ENCODE results near the gene C1orf198. TPM values are rescaled to one million over a fixed set of nuclear protein-coding genes. Genes with fewer than 3 reads are reported as not detected.

The C1orf198 gene
- total RNA-seq, 1 donor from 2014 or later = 8.9 TPM

DNA sequence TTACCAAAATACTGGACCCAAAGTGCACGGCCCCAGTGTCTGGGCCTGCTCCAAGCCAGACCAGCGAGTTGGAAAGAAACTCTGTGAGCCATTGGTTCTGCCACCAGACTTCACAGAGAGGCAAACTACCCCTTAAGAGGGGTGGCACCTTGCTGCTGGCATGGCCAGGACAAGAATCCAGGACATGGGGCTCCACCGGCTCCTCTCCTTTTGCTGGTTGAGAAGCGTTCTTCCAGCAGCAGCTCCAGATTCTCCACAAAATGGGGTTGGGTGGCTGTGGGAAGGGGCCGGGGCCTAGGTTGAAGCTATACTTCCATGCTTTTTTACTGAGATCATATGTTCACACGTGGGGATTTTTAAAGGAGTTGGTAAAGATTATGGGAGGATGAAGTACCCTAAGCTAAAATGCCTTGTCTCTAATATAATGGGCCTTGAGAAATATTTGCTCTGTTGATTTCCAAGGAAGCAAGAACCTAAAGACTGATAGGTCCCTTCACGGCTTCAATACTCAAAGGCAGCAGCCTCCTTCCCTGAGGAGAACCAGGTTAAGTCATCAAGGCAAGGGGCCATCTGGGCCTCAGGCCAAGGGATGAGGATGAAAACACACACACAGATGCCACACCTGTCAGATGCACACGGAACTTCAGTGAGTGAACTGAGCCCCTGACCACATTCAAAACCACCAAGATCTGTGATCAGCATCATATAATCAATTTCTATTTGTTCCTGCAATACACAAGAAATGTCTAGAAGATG is 3.1 kb downstream of the C1orf198 start:
- no peak for DNase-seq (ENCODE audit: low spot score)
- intact Hi-C loops (cut with micrococcal nuclease) = loop anchor here (5.0 kb wide), 3 partner anchors 177 to 472 kb away; partner anchors contain the start of genes COG2, EXOC8, FAM89A and SPRTN
- H3K36me3 Mint-ChIP-seq (ENCODE audit: low read depth) = no peaks in the 10 kb centered on the region
- H3K4me3 Mint-ChIP-seq (ENCODE audit: low read depth) = no peak overlapping the region
- H3K4me1 Mint-ChIP-seq (ENCODE audit: low read depth) = peaks cover 30% of the 10 kb centered on the region
- H3K27me3 Mint-ChIP-seq (ENCODE audit: low read depth) = peaks cover 23% of the 10 kb centered on the region
- H3K9me3 Mint-ChIP-seq = no peaks in the 10 kb centered on the region
- H3K27ac Mint-ChIP-seq = no peak overlapping the region

DNA sequence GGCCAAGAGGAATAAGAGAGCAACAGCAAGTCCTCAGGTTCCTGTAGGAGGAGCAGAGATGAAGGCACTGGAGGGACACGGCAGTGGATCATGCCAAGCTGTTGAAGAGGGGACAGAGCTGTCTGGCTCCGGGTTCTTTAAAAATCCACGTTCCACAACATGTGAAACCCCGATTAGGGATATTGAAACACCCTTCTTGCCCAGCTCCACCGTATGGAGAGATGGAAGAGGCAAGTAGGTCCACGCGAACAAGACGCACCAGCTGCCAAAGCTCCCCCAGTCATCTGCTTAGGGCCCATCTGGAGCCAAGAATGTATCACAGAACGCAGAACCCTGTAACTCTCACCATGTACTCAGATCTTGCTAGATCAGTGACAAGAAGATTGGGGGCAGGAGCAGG is 3.9 kb downstream of the C1orf198 start:
- Mint-ChIP-seq H3K27ac (no peak overlapping the region), H3K4me1 (ENCODE audit: low read depth) (peaks cover 30% of the 10 kb centered on the region), H3K27me3 (ENCODE audit: low read depth) (peaks cover 18% of the 10 kb centered on the region), H3K36me3 (ENCODE audit: low read depth) (no peaks in the 10 kb centered on the region), H3K4me3 (ENCODE audit: low read depth) (no peak overlapping the region), H3K9me3 (no peaks in the 10 kb centered on the region)
- DNase-seq (ENCODE audit: low spot score) = no peak
- intact Hi-C loops (cut with micrococcal nuclease) = no loop called here

DNA sequence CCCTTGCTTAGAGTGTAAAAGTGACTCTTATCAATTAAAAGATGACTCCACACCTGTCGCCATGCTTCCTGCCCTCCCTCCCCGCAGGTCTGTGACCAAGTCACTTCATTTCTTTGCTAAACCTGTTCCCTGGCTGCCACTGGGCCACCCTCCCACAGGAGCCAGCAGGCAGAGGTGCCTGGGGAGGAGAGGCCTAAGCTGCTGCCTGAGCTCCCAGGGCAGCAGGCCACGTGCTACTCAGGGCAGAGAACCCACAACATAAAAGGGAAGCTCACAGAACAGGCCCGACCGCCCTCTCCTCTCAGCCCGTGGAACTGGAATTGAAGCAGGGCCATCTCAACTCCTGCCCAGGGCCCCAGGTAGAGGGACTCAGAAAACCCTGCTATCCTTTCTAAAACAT is 4.9 kb downstream of the C1orf198 start:
- Mint-ChIP-seq H3K4me1 (ENCODE audit: low read depth) (peaks cover 30% of the 10 kb centered on the region), H3K27ac (no peak overlapping the region), H3K36me3 (ENCODE audit: low read depth) (no peaks in the 10 kb centered on the region), H3K4me3 (ENCODE audit: low read depth) (no peak overlapping the region), H3K9me3 (no peaks in the 10 kb centered on the region), H3K27me3 (ENCODE audit: low read depth) (peaks cover 16% of the 10 kb centered on the region)
- no peak for DNase-seq (ENCODE audit: low spot score)
- intact Hi-C loops (cut with micrococcal nuclease) = no loop called here

DNA sequence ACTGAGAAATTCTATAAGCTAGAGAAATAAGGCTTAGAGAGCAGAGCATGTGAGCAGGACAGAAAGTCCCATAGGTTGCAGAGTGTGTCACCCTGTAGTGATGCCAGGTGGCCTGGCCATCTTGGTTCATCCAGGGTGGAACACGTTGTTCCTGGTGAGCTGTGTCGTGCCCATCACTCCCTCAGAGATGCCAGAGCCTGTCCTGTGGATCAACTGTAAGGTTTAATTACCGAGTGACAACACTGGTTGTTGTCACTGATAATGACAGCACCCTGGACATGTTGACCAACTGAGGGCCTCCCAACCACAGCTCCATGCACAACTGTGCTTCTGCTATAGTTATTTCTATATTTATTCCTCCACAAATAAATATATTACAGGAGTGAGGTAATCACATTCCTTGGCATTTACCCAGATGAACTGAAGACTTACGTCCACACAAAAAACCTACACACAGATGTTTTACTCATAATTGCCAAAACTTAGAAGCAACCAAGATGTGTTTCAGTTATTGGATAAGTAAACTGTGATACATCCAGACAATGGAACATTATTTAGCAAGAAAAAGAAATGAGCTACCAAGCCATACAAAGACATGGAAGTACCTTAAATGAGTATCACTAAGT is 6.2 kb downstream of the C1orf198 start:
- no peak for DNase-seq (ENCODE audit: low spot score)
- Mint-ChIP-seq H3K36me3 (ENCODE audit: low read depth) (no peaks in the 10 kb centered on the region), H3K4me3 (ENCODE audit: low read depth) (no peak overlapping the region), H3K27me3 (ENCODE audit: low read depth) (peaks cover 10% of the 10 kb centered on the region), H3K4me1 (ENCODE audit: low read depth) (peaks cover 23% of the 10 kb centered on the region), H3K9me3 (no peaks in the 10 kb centered on the region), H3K27ac (no peak overlapping the region)
- intact Hi-C loops (cut with micrococcal nuclease) = no loop called here

DNA sequence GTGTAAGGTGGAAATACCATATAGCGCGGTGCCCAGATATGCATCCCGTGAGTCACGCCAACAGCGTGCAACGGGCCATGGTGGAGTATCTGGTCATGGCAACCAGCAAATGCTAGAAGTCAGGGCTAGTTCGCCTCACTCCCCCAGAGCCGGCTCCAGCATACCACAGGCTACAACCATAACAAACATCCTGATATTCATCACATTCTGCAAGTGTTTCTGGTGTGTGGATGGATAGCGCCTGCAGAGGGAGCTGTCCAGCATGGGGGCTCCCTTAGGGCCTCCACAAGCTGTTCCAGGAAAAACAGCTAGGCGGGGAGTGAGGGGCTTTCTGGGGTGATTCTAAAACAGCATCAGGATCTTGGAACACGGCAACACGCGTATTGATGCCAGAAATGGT is 6.8 kb downstream of the C1orf198 start:
- DNase-seq (ENCODE audit: low spot score) = no peak
- intact Hi-C loops (cut with micrococcal nuclease) = no loop called here
- Mint-ChIP-seq H3K27ac (no peak overlapping the region), H3K4me1 (ENCODE audit: low read depth) (peaks cover 18% of the 10 kb centered on the region), H3K27me3 (ENCODE audit: low read depth) (peaks cover 4% of the 10 kb centered on the region), H3K36me3 (ENCODE audit: low read depth) (no peaks in the 10 kb centered on the region), H3K9me3 (no peaks in the 10 kb centered on the region), H3K4me3 (ENCODE audit: low read depth) (no peak overlapping the region)

DNA sequence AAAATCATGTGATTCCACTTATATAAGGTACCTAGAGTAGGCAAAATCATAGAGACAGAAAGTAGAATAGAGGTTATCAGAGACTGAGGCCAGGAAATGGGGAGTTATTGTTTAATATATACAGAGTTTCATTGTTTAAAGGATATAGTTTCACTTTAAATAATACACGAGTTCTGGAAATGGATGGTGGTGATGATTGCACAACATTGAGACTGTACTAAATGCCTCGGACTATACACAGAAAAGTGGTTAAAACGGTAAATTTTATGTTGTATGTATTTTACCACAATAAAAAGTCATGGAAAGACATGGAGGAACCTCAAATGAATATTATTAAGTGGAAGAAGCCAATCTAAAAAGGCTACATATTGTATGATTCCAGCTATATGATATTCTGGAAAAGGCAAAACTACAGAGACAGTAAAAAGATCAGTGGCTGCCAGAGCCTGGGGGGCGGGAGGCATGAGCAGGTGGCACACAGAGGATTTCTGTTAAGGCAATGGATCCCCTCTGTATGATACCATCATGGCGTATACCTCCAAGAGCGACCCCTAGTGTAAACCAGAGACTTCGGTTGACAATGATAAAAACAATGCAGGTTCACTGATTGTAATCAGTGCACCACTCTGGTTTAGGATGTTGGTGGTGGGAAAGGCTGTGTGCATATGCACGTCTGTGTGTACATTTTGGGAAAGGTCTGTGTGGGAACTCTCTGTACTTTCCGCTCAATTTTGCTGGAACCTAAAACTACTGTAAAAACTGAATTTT is 7.5 kb downstream of the C1orf198 start:
- Mint-ChIP-seq H3K27me3 (ENCODE audit: low read depth) (no peaks in the 10 kb centered on the region), H3K36me3 (ENCODE audit: low read depth) (no peaks in the 10 kb centered on the region), H3K9me3 (no peaks in the 10 kb centered on the region), H3K27ac (no peak overlapping the region), H3K4me3 (ENCODE audit: low read depth) (no peak overlapping the region), H3K4me1 (ENCODE audit: low read depth) (peaks cover 15% of the 10 kb centered on the region)
- intact Hi-C loops (cut with micrococcal nuclease) = no loop called here
- DNase-seq (ENCODE audit: low spot score) = no peak

DNA sequence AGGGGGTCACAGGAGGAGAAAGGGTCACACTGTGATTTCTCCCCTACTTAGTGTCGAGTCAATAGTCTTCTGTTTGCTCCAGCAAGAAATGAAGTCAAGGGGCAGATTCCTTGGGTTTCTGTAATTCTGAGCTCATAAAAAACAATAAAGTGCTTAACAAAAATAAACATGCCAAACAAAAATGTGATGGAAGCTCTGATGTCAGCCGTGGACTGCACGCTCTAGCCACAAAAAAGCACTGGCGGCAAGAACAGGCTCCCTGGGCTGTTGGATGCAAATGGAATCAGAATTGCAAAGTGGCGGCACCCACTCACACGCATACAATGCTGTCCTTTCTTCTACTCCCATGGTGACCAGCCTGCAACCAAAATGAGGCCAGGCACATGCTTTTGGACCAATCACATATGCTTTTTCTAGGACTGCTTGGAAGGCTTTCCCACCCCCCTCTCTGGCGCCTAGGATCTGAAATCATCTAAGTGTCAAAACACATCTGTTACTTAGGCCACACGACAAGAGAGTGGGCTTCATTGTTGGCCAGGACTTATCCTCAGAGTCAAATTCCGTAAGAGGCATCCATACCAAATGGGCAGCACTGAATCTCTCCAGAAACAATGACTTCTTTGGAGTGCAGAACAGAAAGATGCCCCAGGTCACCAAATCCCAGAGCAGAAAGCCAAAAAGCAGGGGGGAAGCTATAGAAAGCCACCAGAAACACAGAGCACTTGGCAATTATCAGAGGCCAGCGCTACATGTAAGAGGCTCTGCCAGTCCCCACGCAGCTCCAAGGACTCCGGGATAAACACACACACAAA is 9.2 kb downstream of the C1orf198 start:
- H3K27me3 Mint-ChIP-seq (ENCODE audit: low read depth) = no peaks in the 10 kb centered on the region
- H3K9me3 Mint-ChIP-seq = no peaks in the 10 kb centered on the region
- no peaks in the 10 kb centered on the region for H3K36me3 Mint-ChIP-seq (ENCODE audit: low read depth)
- H3K27ac Mint-ChIP-seq = no peak overlapping the region
- no peak for DNase-seq (ENCODE audit: low spot score)
- H3K4me3 Mint-ChIP-seq (ENCODE audit: low read depth) = no peak overlapping the region
- intact Hi-C loops (cut with micrococcal nuclease) = no loop called here
- H3K4me1 Mint-ChIP-seq (ENCODE audit: low read depth) = peaks cover 15% of the 10 kb centered on the region

DNA sequence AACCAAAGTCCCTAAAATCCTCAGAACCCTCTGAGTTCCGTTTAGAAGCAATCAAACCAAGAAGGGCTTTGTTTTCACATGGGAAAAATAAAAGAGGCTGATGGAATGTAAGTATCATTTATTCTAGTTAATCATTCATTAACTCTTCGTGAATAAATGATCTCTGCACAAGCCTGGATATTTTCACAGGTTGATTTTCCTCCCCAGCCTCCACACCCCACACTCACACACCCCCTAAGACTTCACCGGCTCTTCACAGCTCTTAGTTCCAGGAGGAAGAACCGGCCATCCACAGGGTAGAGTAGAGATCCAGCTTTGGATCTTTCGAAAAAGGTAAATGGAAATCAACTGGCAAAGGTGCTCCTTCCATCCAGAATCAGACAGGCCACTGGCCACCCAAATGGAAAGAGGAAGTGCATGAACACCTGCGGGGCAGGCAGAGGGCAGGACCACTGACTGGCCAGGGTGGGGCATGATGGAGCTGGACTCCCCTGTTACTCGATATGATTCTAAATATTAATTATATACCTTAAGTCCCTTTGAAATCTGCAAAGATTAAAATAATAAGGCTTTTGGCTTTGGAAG is 10.0 kb downstream of the C1orf198 start:
- Mint-ChIP-seq H3K27me3 (ENCODE audit: low read depth) (no peaks in the 10 kb centered on the region), H3K27ac (no peak overlapping the region), H3K9me3 (no peaks in the 10 kb centered on the region), H3K36me3 (ENCODE audit: low read depth) (no peaks in the 10 kb centered on the region), H3K4me1 (ENCODE audit: low read depth) (peaks cover 13% of the 10 kb centered on the region), H3K4me3 (ENCODE audit: low read depth) (no peak overlapping the region)
- intact Hi-C loops (cut with micrococcal nuclease) = no loop called here
- no peak for DNase-seq (ENCODE audit: low spot score)

DNA sequence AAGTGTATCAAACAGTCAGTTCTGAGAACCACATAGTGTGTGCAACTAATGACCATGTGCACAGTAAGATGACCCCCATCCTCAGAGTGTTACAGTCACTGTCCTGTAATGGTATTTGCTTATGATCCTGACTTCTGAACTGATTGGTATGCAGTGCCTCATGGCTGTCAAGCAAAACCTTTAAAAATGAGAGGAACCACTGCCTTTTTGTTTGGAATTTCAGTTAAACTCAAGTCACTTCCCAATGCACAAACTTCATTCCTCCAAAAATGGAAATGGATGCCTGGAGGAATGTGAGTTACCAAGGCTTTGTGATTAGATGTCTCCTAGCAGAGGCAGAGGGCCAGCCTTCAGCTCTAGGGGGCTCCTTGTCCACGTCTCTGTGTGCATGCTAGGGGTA is 10.5 kb downstream of the C1orf198 start:
- no peak overlapping the region for H3K27ac Mint-ChIP-seq
- no peaks in the 10 kb centered on the region for H3K27me3 Mint-ChIP-seq (ENCODE audit: low read depth)
- intact Hi-C loops (cut with micrococcal nuclease) = no loop called here
- no peaks in the 10 kb centered on the region for H3K9me3 Mint-ChIP-seq
- DNase-seq (ENCODE audit: low spot score) = no peak
- H3K4me3 Mint-ChIP-seq (ENCODE audit: low read depth) = no peak overlapping the region
- H3K4me1 Mint-ChIP-seq (ENCODE audit: low read depth) = peaks cover 9% of the 10 kb centered on the region
- H3K36me3 Mint-ChIP-seq (ENCODE audit: low read depth) = no peaks in the 10 kb centered on the region

DNA sequence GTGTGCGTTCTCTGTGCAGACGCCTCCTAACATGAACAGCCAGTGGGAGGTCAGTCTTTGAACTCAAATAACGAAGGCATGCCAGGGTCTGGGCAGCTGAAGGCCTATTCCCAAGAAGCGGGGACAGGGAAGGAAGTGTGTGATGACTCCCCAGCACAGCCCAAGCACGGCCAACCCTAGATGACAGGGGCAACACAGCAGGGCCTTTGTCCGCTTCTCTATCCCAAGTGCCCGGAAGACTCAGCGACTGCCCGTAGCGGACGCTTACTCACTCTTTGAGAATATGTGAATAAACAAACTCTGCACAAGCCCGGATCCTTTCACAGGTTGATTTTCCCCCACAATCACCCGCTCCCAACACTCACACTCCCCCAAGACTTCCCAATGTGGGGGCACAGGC is 11.2 kb downstream of the C1orf198 start:
- H3K4me1 Mint-ChIP-seq (ENCODE audit: low read depth) = peaks cover 3% of the 10 kb centered on the region
- DNase-seq (ENCODE audit: low spot score) = no peak
- H3K9me3 Mint-ChIP-seq = no peaks in the 10 kb centered on the region
- no peak overlapping the region for H3K27ac Mint-ChIP-seq
- no peak overlapping the region for H3K4me3 Mint-ChIP-seq (ENCODE audit: low read depth)
- H3K36me3 Mint-ChIP-seq (ENCODE audit: low read depth) = no peaks in the 10 kb centered on the region
- intact Hi-C loops (cut with micrococcal nuclease) = no loop called here
- H3K27me3 Mint-ChIP-seq (ENCODE audit: low read depth) = no peaks in the 10 kb centered on the region

DNA sequence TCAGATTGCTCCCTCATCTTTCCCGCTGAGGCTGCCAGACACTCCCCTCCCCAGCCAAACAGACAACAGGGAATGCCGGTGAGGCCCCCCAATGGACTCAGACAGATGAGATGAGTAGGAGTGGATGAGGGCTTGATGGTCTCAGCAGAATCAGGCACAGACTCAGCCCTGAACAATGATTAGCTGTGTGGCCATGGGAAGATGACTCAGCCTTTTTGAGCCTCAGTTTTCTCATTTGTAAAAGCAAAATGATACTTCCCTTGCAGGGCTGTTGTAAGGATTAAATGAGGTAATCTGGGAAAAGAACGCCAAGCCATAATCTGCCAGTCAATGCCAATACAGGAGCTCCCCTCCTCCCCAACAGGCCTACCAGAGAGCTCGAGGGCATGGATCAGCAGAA is 12.4 kb downstream of the C1orf198 start:
- intact Hi-C loops (cut with micrococcal nuclease) = no loop called here
- Mint-ChIP-seq H3K4me1 (ENCODE audit: low read depth) (peaks cover 3% of the 10 kb centered on the region), H3K4me3 (ENCODE audit: low read depth) (no peak overlapping the region), H3K27me3 (ENCODE audit: low read depth) (no peaks in the 10 kb centered on the region), H3K36me3 (ENCODE audit: low read depth) (no peaks in the 10 kb centered on the region), H3K27ac (no peak overlapping the region), H3K9me3 (no peaks in the 10 kb centered on the region)
- no peak for DNase-seq (ENCODE audit: low spot score)

DNA sequence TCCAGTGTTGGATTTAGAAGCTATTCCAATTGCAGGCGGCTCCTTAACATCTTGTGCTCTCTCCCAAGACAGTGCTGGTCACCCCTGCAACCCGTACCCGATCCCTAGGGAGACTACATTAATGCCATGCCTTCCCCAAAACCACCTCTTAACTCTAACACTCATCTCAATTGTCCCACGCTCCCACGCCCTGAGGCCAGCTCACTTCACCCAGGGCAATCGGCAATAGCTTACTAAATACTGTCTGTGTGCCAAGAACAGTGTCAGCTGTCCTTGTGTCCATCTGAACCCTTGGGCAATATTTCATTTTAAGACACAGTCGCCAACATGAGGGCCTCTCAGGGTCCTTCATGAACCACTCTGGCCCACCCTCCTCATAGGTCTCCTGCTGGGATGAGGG is 13.9 kb downstream of the C1orf198 start:
- intact Hi-C loops (cut with micrococcal nuclease) = no loop called here

More for the DNA sequence above, 13.9 kb downstream of the C1orf198 start:
- Mint-ChIP-seq H3K4me1 (ENCODE audit: low read depth) (no peaks in the 10 kb centered on the region), H3K27ac (no peak overlapping the region), H3K4me3 (ENCODE audit: low read depth) (no peak overlapping the region), H3K36me3 (ENCODE audit: low read depth) (no peaks in the 10 kb centered on the region), H3K27me3 (ENCODE audit: low read depth) (no peaks in the 10 kb centered on the region), H3K9me3 (no peaks in the 10 kb centered on the region)
- DNase-seq (ENCODE audit: low spot score) = no peak
